Suprapubic skin (tissue), 4 donors: ENCODE data around the gene MYBL2.

Experiments used
- CTCF ChIP-seq, 2 donors: fragments of 200-600 bp in 1 of 2; fragments of 450-650 bp in 1 of 2; sonication (generic) in 1 of 2; IDR thresholded peaks; one replicate each; pipeline ENCODE4 v1.5.1; 2016 to 2019; ENCODE audit warnings: antibody characterized with exemption in 2 of 2, mild to moderate bottlenecking in 1 of 2, moderate library complexity in 1 of 2
- EP300 ChIP-seq: sonication (generic); formaldehyde crosslinking; IDR thresholded peaks from one replicate; pipeline ENCODE4 v1.6.1; 2017; ENCODE audit warnings: antibody characterized with exemption
- POLR2A ChIP-seq, 2 donors: fragments of 450-650 bp; IDR thresholded peaks; one replicate each; pipeline ENCODE4 v1.6.1; 2017; ENCODE audit warnings: antibody characterized with exemption in 2 of 2, mild to moderate bottlenecking in 2 of 2, moderate library complexity in 2 of 2
- POLR2AphosphoS5 ChIP-seq, 3 donors: sonication (generic); formaldehyde crosslinking; IDR thresholded peaks; one replicate each; pipeline ENCODE4 v1.6.1; 2017; ENCODE audit warnings: antibody characterized with exemption in 3 of 3

GRCh38 chr20:43658069-43658722, 8.7 kb upstream of the MYBL2 start:
- no peak for TF ChIP-seq CTCF (IDR thresholded peaks at IDR 0.05)
- no peak for TF ChIP-seq POLR2A (IDR thresholded peaks at IDR 0.05)
- no peak for TF ChIP-seq EP300
- TF ChIP-seq POLR2AphosphoS5 (IDR thresholded peaks at IDR 0.05), result no peak
